C4-2B (cell line): ENCODE results near the gene BTN3A1.
"Not testable (repeated sequence)": the region's sequence is repeated elsewhere in the genome, so short reads cannot be mapped to it uniquely, and the experiment has no call there.

ENCODE experiments used
- H3K27ac ChIP-seq: fragments of 450-650 bp; 2 replicates; pipeline ENCODE4 v1.5.1; 2017
- CTCF ChIP-seq: fragments of 450-650 bp; conservative IDR thresholded peaks from 2 replicates; pipeline ENCODE4 v1.5.1; 2017; ENCODE audit warnings: mild to moderate bottlenecking
- ZFX ChIP-seq: fragments of 450-650 bp; IDR thresholded peaks from 2 replicates; pipeline ENCODE4 v1.6.1; 2017

BTN3A1 gene

GRCh38 chr6:26366504-26366903, 35.6 kb upstream of the BTN3A1 start:
- H3K27ac ChIP-seq = no peak overlapping the region
- TF ChIP-seq CTCF = no peak
- no peak for TF ChIP-seq ZFX

- H3K27ac ChIP-seq = no peak overlapping the region
- TF ChIP-seq CTCF = no peak
- no peak for TF ChIP-seq ZFX
Observed at GRCh38 chr6:26367114-26367513, 35.0 kb upstream of the BTN3A1 start.

DNA sequence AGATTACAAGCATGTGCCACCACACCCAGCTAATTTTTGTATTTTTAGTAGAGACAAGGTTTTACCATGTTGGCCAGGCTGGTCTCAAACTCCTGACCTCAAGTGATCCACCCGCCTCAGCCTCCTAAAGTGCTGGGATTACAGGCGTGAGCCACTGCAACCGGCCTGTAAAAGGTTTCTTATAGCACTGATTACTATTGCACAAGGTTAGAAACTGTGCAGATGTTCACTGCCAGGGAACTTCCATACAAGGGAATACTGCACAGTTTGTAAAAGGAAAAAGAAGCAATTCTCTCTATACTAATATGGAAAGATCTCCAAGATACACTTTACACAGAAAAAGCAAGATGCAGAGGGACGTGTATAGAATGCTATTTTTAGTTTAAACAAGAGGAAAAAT, 30.3 kb upstream of the BTN3A1 start:
- not testable (repeated sequence) for H3K27ac ChIP-seq

DNA sequence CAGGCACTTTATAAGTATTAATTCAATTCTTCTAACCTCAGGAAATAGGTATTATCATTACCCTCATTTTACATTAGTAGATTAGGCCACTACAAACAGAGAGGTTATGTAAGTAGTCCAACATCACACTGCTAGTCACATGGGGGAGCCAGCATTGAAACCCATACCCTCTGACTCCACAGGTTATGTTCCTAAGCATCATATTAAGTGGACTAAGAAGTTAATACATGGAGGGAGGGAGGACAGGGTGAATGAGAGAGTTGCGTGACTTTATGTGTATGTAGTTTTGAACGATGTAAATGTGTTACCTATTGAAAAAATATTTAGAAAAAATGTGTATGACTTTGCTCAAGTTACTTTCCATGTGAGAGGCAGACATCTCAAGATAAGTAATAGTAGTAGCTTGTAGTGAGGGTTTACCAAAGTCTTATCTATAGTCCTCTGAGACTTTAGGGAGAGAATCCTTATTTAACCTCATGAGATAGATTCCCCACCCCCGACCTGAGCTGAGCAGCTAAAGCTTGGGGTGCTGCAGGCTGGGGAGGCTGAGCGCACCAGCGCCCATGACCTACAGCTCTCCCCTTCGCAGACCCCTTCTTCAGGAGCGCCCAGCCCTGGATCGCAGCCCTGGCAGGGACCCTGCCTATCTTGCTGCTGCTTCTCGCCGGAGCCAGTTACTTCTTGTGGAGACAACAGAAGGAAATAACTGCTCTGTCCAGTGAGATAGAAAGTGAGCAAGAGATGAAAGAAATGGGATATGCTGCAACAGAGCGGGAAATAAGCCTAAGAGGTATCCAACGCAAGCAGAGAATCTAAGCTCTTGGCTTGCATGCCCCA, 29.5 kb upstream of the BTN3A1 start:
- TF ChIP-seq CTCF (no peak), ZFX (no peak)
- no peak overlapping the region for H3K27ac ChIP-seq

DNA sequence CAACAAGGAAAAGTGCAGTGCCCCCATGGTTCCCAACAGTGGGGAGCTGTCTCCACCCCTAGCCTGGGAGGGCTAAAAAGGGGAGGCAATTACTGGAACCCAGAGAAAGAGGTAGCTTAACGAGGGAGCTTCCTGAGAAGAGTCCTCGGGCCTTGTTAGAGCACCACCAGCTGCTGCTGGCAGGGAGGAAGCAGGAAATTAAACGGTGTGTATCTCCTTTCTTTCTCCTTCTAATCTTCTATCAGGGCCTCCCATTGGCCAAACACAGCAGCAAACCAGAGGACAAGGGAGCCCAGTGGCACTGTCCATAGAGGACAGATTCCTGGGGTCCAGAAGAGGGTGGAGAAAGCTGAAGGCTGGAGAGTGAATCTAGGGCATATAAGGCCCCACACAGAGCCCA, 26.8 kb upstream of the BTN3A1 start:
- no peak for TF ChIP-seq CTCF
- no peak for TF ChIP-seq ZFX
- H3K27ac ChIP-seq = no peak overlapping the region

DNA sequence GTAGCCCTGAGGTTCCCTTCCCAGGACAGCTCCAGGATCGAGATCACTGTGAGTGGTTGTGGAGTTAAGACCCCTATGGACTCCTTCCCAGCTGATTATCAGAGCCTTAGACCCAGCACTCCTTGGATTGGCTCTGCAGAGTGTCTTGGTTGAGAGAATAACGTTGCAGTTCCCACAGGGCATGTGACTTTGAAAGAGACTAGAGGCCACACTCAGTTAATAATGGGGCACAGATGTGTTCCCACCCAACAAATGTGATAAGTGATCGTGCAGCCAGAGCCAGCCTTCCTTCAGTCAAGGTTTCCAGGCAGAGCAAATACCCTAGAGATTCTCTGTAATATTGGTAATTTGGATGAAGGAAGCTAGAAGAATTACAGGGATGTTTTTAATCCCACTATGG, 24.4 kb upstream of the BTN3A1 start:
- no peak overlapping the region for H3K27ac ChIP-seq
- no peak for TF ChIP-seq ZFX

- not testable (repeated sequence) for H3K27ac ChIP-seq
Observed at GRCh38 chr6:26378143-26378542, 23.9 kb upstream of the BTN3A1 start.

GRCh38 chr6:26379292-26379691, 22.8 kb upstream of the BTN3A1 start:
- TF ChIP-seq CTCF (no peak), ZFX (no peak)
- H3K27ac ChIP-seq = no peak overlapping the region

- TF ChIP-seq CTCF (no peak), ZFX (no peak)
- no peak overlapping the region for H3K27ac ChIP-seq
Observed at GRCh38 chr6:26379740-26380139, 22.3 kb upstream of the BTN3A1 start.
